ENCODE results near the gene WDR5B. TPM values are rescaled to one million over a fixed set of nuclear protein-coding genes. Genes with fewer than 3 reads are reported as not detected.

WDR5B gene
- total RNA-seq, 4 donors from 2014 or later = 1.4 to 3.0 (median 2.1) TPM

- in situ Hi-C loops (cut with MboI; ENCODE audit: low sequenced_read_pairs in 4 of 4) = no loop called here
- no peaks in the 10 kb centered on the region for H3K27me3 ChIP-seq
- peaks cover 0 to 14% of the 10 kb centered on the region in 2 donors for H3K36me3 ChIP-seq
- ATAC-seq (no peak), DNase-seq (no peak)
- no peaks in the 10 kb centered on the region for H3K9me3 ChIP-seq
- intact Hi-C loops (cut with DNase I; ENCODE audit: low total_unique reads) = loop anchor here (5.0 kb wide), 1 partner anchor 46 kb away; no protein-coding TSS in a partner anchor
- no peak overlapping the region for H3K4me3 ChIP-seq
- peak overlapping the region in 1 of 4 donors; percentile 31 for H3K27ac ChIP-seq
- TF ChIP-seq POLR2A (IDR thresholded peaks at IDR 0.05) (no peak), CTCF (IDR thresholded peaks at IDR 0.05 in 4 of 5, conservative IDR thresholded peaks at IDR 0.05 in 1 of 5) (no peak)
- H3K4me1 ChIP-seq = peaks cover 12 to 14% of the 10 kb centered on the region in 2 donors
Measured at GRCh38 chr3:122421101-122421500, 5.2 kb upstream of the WDR5B start.

GRCh38 chr3:122416966-122417365 lies 1.1 kb upstream of the WDR5B start:
- Histone ChIP-seq H3K27me3 (no peaks in the 10 kb centered on the region), H3K9me3 (no peaks in the 10 kb centered on the region), H3K36me3 (no peaks in the 10 kb centered on the region), H3K4me3 (peak overlapping the region; percentile 76 to 97 (median 77)), H3K4me1 (peaks cover 35 to 43% of the 10 kb centered on the region in 2 donors), H3K27ac (peak overlapping the region; percentile 88 to 98 (median 91))
- TF ChIP-seq POLR2A (IDR thresholded peaks at IDR 0.05) (peak in 1 of 2 donors; percentile 33), CTCF (IDR thresholded peaks at IDR 0.05 in 4 of 5, conservative IDR thresholded peaks at IDR 0.05 in 1 of 5) (no peak)
- intact Hi-C loops (cut with DNase I; ENCODE audit: low total_unique reads) (loop anchor here (1.0 kb wide), 3 partner anchors 33 to 376 kb away; partner anchors contain the start of genes FAM162A, HSPBAP1 and KPNA1), in situ Hi-C loops (cut with MboI; ENCODE audit: low sequenced_read_pairs in 4 of 4) (loop anchor here in 2 of 4 donors (10.0 kb wide), 2 partner anchors 88 to 98 kb away; partner anchors contain the start of gene KPNA1 (in 1 of the 2))
- DNase-seq = peak; percentile 26 to 67
- peak; percentile 16 to 24 for ATAC-seq

- Histone ChIP-seq H3K9me3 (no peaks in the 10 kb centered on the region), H3K36me3 (peaks cover 0 to 6% of the 10 kb centered on the region in 2 donors), H3K27ac (peak overlapping the region; percentile 88 to 98 (median 91)), H3K27me3 (no peaks in the 10 kb centered on the region), H3K4me3 (peak overlapping the region; percentile 76 to 97 (median 77)), H3K4me1 (peaks cover 35 to 43% of the 10 kb centered on the region in 2 donors)
- TF ChIP-seq POLR2A (IDR thresholded peaks at IDR 0.05) (no peak), CTCF (IDR thresholded peaks at IDR 0.05 in 4 of 5, conservative IDR thresholded peaks at IDR 0.05 in 1 of 5) (no peak)
- intact Hi-C loops (cut with DNase I; ENCODE audit: low total_unique reads) (no loop called here), in situ Hi-C loops (cut with MboI; ENCODE audit: low sequenced_read_pairs in 4 of 4) (loop anchor here in 2 of 4 donors (10.0 kb wide), 2 partner anchors 90 to 100 kb away; partner anchors contain the start of gene KPNA1 (in 1 of the 2))
- ATAC-seq (peak; percentile 46 to 49), DNase-seq (peak; percentile 47 to 69)
Measured at GRCh38 chr3:122415104-122415744, 638 bp downstream of the WDR5B start.

- TF ChIP-seq POLR2A (IDR thresholded peaks at IDR 0.05) (no peak), CTCF (IDR thresholded peaks at IDR 0.05 in 4 of 5, conservative IDR thresholded peaks at IDR 0.05 in 1 of 5) (no peak)
- in situ Hi-C loops (cut with MboI; ENCODE audit: low sequenced_read_pairs in 4 of 4) (loop anchor here in 2 of 4 donors (10.0 kb wide), 2 partner anchors 90 to 100 kb away; partner anchors contain the start of gene KPNA1 (in 1 of the 2)), intact Hi-C loops (cut with DNase I; ENCODE audit: low total_unique reads) (no loop called here)
- H3K4me1 ChIP-seq = peaks cover 35 to 40% of the 10 kb centered on the region in 2 donors
- no peak overlapping the region for H3K4me3 ChIP-seq
- no peak for ATAC-seq
- no peaks in the 10 kb centered on the region for H3K27me3 ChIP-seq
- no peaks in the 10 kb centered on the region for H3K9me3 ChIP-seq
- H3K36me3 ChIP-seq = peaks cover 0 to 12% of the 10 kb centered on the region in 2 donors
- no peak for DNase-seq
- peak overlapping the region in 2 of 4 donors; percentile 91 to 98 for H3K27ac ChIP-seq
Measured at GRCh38 chr3:122414391-122414790, 1.5 kb downstream of the WDR5B start.

Data from gastrocnemius medialis (tissue), 4 donors.